SH-SY5Y (cell line): Measurements from ENCODE around the gene PRRT1B.

Experiments used
- GATA2 ChIP-seq: IDR thresholded peaks from 2 replicates; pipeline ENCODE4 v1.6.1; 2011; ENCODE audit warnings: mild to moderate bottlenecking, low read depth, low read length
- GATA3 ChIP-seq: IDR thresholded peaks from 2 replicates; pipeline ENCODE4 v1.6.1; 2011; ENCODE audit warnings: low read depth, mild to moderate bottlenecking, low read length, moderate library complexity

PRRT1B gene

GRCh38 chr9:131555841-131556673 lies 10.7 kb downstream of the PRRT1B start:
- no peak for TF ChIP-seq GATA3
- TF ChIP-seq GATA2: no peak

DNA sequence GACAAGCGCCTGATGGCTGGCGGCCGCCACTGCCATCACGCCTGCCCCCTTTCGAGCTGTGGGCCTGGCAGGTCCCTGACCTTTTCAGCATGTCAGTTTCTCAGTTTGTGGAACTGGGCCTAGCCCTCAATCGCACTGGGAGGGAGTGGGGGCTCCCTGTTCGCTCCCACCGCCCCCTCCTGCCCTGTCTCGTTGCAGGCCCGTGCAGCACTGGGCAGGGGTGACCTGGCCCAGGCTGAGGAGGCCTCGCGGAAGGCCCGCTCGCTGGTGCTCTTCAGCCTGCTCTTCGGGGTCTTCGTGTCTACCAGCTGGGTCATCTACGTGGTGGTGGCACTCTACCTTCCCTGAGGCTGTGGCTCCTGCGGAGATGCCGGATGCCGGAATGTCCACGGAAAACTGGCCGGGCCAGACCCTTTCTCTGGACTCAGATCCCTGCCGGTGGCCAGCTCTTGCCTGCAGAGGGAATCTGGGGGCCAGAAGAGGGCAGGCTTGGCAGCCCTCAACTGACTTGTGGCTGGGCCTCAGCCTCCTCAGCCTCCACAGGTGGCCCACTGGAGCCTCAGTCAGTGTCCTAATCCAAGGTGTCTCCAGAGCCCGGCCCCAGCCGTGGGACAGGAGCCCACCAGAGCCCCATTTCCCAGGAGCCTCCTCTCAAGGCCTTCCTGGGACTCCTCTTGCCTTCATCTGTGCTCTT lies 12.7 kb downstream of the PRRT1B start:
- TF ChIP-seq GATA3: no peak
- TF ChIP-seq GATA2: no peak

- TF ChIP-seq GATA2 (no peak), GATA3 (no peak)
Observed at GRCh38 chr9:131559421-131560000, 14.2 kb downstream of the PRRT1B start.

GRCh38 chr9:131562032-131562959 lies 17.0 kb downstream of the PRRT1B start:
- TF ChIP-seq GATA2 (no peak), GATA3 (no peak)

- no peak for TF ChIP-seq GATA2
Observed at GRCh38 chr9:131565369-131565768, 20.0 kb downstream of the PRRT1B start.

DNA sequence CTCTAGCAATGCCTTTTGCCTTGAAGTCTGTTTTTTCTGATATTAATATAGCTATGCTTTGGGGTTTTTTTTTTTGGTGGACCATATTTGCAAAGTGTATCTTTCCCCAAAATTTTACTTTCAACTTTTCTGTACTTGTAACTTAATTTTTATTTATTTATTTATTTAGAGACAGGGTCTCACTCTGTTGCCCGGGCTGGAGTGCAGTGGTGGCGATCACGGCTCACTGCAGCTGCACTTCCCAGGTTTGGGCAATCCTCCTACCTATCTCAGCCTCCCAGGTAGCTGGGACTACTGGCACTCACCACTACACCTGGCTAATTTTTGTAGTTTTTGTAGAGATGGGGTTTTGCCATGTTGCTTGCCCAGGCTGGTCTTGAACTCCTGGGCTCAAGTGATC lies 20.8 kb downstream of the PRRT1B start:
- no peak for TF ChIP-seq GATA2

DNA sequence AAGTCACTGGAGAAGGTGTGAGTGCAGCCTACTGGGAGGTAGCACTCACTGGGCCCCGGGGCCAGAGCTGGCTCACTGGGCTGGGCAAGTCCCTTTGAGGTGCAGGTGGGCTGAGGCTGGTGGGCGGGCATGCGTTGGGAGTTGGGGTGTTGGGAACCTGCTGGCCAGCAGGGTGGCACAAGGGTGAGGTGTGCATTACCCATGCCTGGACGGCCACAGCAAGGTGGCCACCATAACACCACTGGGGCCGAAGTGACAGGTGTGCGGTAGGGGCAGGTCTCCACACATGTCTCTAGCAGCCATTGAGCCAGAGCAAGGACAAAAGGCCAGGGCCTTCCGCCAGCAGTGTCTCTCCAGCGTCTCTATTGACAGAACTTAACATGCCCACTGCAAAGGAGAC lies 22.6 kb downstream of the PRRT1B start:
- TF ChIP-seq GATA2 (no peak), GATA3 (no peak)

DNA sequence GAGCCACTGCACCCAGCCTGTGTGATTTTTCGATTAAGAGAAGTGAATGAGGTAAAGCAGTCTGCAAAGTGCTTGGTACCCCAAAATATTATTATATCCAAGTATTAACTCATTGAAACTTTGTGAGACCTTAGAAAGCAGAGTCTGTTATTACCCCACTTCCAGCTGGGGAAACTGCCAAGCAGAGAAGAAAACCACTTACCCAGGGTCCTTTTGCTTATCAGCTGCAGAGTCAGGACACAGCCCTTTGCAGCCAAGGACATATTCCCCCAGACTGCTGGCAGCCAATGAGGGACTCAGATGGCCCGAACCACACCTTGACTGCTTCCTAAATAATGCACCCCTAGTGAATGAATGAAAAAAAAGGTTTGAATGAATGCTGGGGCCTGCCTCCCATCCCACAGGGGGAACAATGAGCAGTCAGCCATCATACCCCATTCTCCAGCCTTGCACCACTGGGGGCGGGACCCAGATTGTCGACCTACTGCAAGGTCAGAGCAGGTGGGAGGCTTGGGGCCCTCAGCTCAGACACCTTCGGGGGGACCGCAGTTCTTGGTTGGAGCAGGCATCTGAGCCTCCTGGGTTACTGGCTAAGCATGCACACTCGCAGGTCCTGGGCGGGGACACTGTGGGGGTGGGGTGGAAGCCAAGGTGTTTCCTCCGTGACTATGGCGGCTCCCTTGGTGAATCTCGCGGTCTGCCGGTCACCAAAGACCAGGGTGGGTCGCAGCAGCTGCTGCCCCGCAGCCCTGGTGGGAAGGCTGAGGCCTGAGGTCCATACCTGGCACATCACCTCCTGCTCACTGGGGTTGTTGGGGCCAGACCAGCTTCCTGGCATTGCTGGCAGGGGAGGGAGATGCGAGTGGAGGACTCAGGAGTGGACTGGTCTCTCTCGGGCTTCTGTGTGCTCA lies 29.7 kb downstream of the PRRT1B start:
- TF ChIP-seq GATA2: no peak
- no peak for TF ChIP-seq GATA3

DNA sequence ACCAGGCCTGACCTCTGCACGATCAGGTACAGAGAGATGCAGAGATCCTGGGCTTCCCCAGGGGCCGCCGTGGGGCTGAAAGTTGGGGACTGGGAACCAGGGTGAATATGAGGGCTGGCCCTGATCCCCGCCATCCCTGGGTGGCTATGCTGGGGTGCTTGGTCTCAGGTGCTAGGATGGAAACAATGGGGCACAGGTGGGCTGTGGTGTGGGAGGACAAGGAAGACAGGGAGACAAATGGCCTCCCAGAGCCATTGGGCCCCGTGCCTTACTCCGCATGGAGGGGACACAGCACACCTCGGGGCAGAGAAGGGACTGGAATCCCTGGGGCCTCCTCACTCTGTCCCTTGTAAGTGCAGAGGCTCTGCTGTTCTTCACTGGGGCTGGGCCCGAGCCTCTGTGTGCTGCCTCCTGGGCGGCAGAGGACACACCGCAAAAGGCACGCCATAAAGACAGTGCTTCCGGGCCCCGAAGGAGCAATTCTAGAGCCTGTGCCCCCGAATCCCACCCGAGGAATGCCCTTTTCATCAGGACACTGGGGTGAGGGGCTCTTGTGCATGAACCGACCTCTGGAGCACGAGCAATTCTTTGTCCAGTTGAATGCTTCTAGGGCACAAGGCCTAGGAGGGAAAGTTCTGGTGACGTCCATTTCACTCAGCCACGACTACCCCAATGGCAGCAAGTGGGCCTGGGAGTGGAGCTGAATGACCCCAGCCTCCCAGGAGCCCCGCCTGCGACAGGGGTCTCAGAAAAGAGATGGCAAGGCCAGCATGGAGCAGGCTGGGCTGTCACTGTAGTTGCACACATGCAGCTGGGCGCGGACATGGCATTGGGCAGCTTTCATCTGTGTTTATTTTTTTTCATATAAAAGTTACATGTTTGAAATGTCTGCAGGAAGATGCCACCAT lies 30.9 kb downstream of the PRRT1B start:
- TF ChIP-seq GATA2 (no peak), GATA3 (no peak)

GRCh38 chr9:131577005-131578000 lies 32.0 kb downstream of the PRRT1B start:
- no peak for TF ChIP-seq GATA3
- TF ChIP-seq GATA2: no peak

- TF ChIP-seq GATA3: no peak
- TF ChIP-seq GATA2: no peak
Observed at GRCh38 chr9:131578021-131578420, 32.7 kb downstream of the PRRT1B start.
